Naive thymus-derived CD4-positive, alpha-beta T cell (primary cell): ENCODE data around the gene TMC5. TPM values are rescaled to one million over a fixed set of nuclear protein-coding genes. Genes with fewer than 3 reads are reported as not detected.

Experiments used
- ATAC-seq: fragments of 150-1000 bp; cut with Tn5 transposase; 2 replicates; pipeline ENCODE4 v1.10.0; 2021; ENCODE audit warnings: mild to moderate bottlenecking, moderate library complexity
- CTCF ChIA-PET: fragments of 350-600 bp; sonication (Branson Sonifier 250); formaldehyde crosslinking; loops from one replicate; lab custom pipeline; 2021; ENCODE audit warnings: antibody characterized with exemption; lab: Charles Lee
- POLR2A ChIA-PET: fragments of 350-600 bp; sonication (Branson Sonifier 250); formaldehyde crosslinking; loops from one replicate; lab custom pipeline; 2021; ENCODE audit warnings: antibody characterized with exemption, inconsistent platforms; lab: Charles Lee
- DNase-seq, 9 donors: peaks; one replicate each; pipeline versions ENCODE4 v3.0.0 to v3.0.0-alpha.2; 2020 to 2022; ENCODE audit warnings: mixed read lengths in 1 of 9
- H3K27ac ChIP-seq: one replicate; pipeline ENCODE4 v1.7.0; 2013; ENCODE audit warnings: mild to moderate bottlenecking, low read depth, low read length, moderate library complexity
- H3K27me3 ChIP-seq, 2 donors: one replicate each; pipeline ENCODE4 v1.7.0; 2013; ENCODE audit warnings: low read length in 2 of 2, mild to moderate bottlenecking in 2 of 2, moderate library complexity in 2 of 2; ENCODE audit not compliant: control insufficient read depth in 2 of 2, insufficient read depth in 2 of 2
- H3K36me3 ChIP-seq, 3 experiments: 1 replicate in 2 of 3; 2 replicates in 1 of 3; pipeline ENCODE4 v1.7.0; 2013; ENCODE audit warnings: low read length in 3 of 3, mild to moderate bottlenecking in 3 of 3, moderate library complexity in 1 of 3; ENCODE audit not compliant: insufficient read depth in 3 of 3, control insufficient read depth in 2 of 3
- H3K4me1 ChIP-seq, 2 donors: one replicate each; pipeline ENCODE4 v1.7.0; 2013; ENCODE audit warnings: low read length in 2 of 2, mild to moderate bottlenecking in 2 of 2, moderate library complexity in 1 of 2; ENCODE audit not compliant: control insufficient read depth in 2 of 2, insufficient read depth in 2 of 2
- H3K4me3 ChIP-seq: 2 replicates; pipeline ENCODE4 v1.7.0; 2013; ENCODE audit warnings: mild to moderate bottlenecking, low read length
- H3K9me3 ChIP-seq, 3 experiments: 1 replicate in 2 of 3; 2 replicates in 1 of 3; pipeline ENCODE4 v1.7.0; 2013; ENCODE audit warnings: low read length in 3 of 3; ENCODE audit not compliant: control insufficient read depth in 2 of 3
- H3K27ac Mint-ChIP-seq, 9 donors: one replicate each; pipeline ENCODE4 v1.8.0; 2020 to 2022; ENCODE audit warnings: mixed read lengths in 9 of 9, mild to moderate bottlenecking in 8 of 9, moderate library complexity in 5 of 9, inconsistent platforms in 2 of 9
- H3K27me3 Mint-ChIP-seq, 5 donors: one replicate each; pipeline ENCODE4 v1.8.0; 2021 to 2022; ENCODE audit warnings: mixed read lengths in 5 of 5, mild to moderate bottlenecking in 1 of 5
- H3K36me3 Mint-ChIP-seq, 5 donors: one replicate each; pipeline ENCODE4 v1.8.0; 2020 to 2022; ENCODE audit warnings: mixed read lengths in 5 of 5, mild to moderate bottlenecking in 3 of 5, inconsistent platforms in 1 of 5
- H3K4me1 Mint-ChIP-seq, 7 donors: one replicate each; pipeline ENCODE4 v1.8.0; 2020 to 2022; ENCODE audit warnings: mixed read lengths in 7 of 7, mild to moderate bottlenecking in 3 of 7, inconsistent platforms in 1 of 7
- H3K4me3 Mint-ChIP-seq, 10 donors: one replicate each; pipeline ENCODE4 v1.8.0; 2020 to 2022; ENCODE audit warnings: mild to moderate bottlenecking in 10 of 10, mixed read lengths in 10 of 10, moderate library complexity in 6 of 10, inconsistent platforms in 2 of 10
- H3K9me3 Mint-ChIP-seq, 11 donors: one replicate each; pipeline ENCODE4 v1.8.0; 2020 to 2022; ENCODE audit warnings: mixed read lengths in 11 of 11, mild to moderate bottlenecking in 4 of 11, inconsistent platforms in 1 of 11, moderate library complexity in 1 of 11
- intact Hi-C, 2 donors: fragments of 100-400 bp; cut with micrococcal nuclease; formaldehyde crosslinking; loops; one replicate each; pipeline ENCODE4 v1.15.1; 2023
- polyA plus RNA-seq, 2 donors: library from polyadenylated mRNA; unstranded; fragments of 300-500 nt; fragmentation: Illumina TruSeq; gene quantifications; one replicate each; pipeline ENCODE4 v1.2.3, GENCODE V29; 2021
- total RNA-seq, 6 experiments: library from RNA in 5 of 6; stranded (reverse) in 5 of 6; gene quantifications; 1 replicate in 5 of 6; 2 replicates in 1 of 6; pipeline ENCODE4 v1.2.3 and lab custom pipeline; 2021 to 2026

TMC5 gene
- total and polyA plus RNA-seq, 7 experiments from 2014 or later = not detected

DNA sequence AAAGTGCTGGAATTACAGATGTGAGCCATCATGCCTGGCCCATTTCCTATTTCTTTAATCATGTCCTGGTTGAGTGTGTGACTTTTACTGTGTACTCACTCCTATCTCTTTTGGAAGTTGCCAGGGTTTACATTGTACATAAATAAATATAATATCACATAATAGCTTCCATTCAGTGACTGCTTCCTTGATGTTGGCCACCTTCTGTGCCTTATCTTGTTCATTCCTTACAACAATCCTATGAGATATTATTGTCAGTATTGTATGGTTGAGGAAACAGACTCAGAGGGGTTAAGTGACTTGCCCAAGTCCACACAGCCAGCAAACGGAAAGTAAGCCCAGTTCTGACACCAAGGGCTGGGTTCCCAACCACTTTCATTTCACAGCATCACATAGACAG, 16.9 kb downstream of the TMC5 start:
- Histone ChIP-seq H3K4me3 (no peak overlapping the region), H3K36me3 (no peaks in the 10 kb centered on the region), H3K9me3 (no peaks in the 10 kb centered on the region), H3K27ac (no peak overlapping the region), H3K4me1 (no peaks in the 10 kb centered on the region), H3K27me3 (no peaks in the 10 kb centered on the region)
- peaks cover 4 to 8% (median 5%) of the 10 kb centered on the region in 5 donors for H3K27me3 Mint-ChIP-seq
- DNase-seq = no peak
- H3K9me3 Mint-ChIP-seq = peaks cover 0 to 4% (median 0%) of the 10 kb centered on the region in 11 donors
- POLR2A ChIA-PET = no interaction called here
- H3K4me3 Mint-ChIP-seq = no peak overlapping the region
- CTCF ChIA-PET = no interaction called here
- intact Hi-C loops = no loop called here
- peaks cover 0 to 7% (median 0%) of the 10 kb centered on the region in 7 donors for H3K4me1 Mint-ChIP-seq
- no peaks in the 10 kb centered on the region for H3K36me3 Mint-ChIP-seq
- ATAC-seq = no peak
- no peak overlapping the region for H3K27ac Mint-ChIP-seq

DNA sequence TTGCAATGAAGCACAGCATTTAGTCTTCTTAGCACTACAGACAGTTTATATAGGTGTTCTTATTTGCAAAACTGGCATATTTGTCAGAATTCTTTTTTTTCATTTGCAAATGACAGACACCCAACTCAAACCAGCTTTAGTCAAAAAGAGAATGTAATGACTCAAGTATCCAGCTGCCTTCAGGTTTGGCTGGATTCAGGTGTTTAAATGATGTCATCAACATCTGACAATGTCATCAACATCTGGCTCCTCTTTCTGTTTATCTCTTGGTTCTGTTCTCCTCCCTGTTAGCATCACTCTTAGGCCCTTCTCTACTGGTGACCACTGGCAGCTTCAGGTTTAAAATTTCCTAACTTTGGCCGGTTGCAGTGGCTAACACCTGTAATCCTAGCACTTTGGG, 18.9 kb downstream of the TMC5 start:
- H3K36me3 Mint-ChIP-seq = no peaks in the 10 kb centered on the region
- ATAC-seq (no peak), DNase-seq (no peak)
- intact Hi-C loops = no loop called here
- Histone ChIP-seq H3K9me3 (no peaks in the 10 kb centered on the region), H3K27me3 (no peaks in the 10 kb centered on the region), H3K27ac (no peak overlapping the region), H3K4me3 (no peak overlapping the region), H3K4me1 (no peaks in the 10 kb centered on the region), H3K36me3 (no peaks in the 10 kb centered on the region)
- peaks cover 4 to 8% (median 5%) of the 10 kb centered on the region in 5 donors for H3K27me3 Mint-ChIP-seq
- peaks cover 0 to 4% (median 0%) of the 10 kb centered on the region in 11 donors for H3K9me3 Mint-ChIP-seq
- H3K27ac Mint-ChIP-seq = no peak overlapping the region
- no peak overlapping the region for H3K4me3 Mint-ChIP-seq
- ChIA-PET POLR2A (no interaction called here), CTCF (no interaction called here)
- peaks cover 0 to 7% (median 0%) of the 10 kb centered on the region in 7 donors for H3K4me1 Mint-ChIP-seq

DNA sequence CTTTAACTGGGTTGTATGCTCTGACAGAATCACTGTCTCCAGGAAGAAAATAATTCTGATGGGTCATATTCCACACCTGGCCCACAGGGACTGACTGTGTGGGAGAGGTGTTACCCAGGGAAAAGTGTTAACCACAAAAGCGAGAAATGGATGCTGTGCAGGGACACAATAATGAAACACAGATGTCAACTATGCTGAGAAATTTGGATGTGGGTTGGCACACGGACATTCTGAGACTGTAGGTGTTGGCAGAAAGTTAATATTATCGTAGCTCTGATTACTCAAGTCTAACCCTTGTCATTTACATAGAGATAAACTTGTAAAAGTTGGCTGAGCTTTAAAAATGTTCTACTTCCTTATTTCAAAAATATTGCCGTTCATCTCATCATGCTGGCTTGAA, 19.6 kb downstream of the TMC5 start:
- H3K4me1 Mint-ChIP-seq = peaks cover 0 to 4% (median 0%) of the 10 kb centered on the region in 7 donors
- no peak for ATAC-seq
- intact Hi-C loops = no loop called here

DNA sequence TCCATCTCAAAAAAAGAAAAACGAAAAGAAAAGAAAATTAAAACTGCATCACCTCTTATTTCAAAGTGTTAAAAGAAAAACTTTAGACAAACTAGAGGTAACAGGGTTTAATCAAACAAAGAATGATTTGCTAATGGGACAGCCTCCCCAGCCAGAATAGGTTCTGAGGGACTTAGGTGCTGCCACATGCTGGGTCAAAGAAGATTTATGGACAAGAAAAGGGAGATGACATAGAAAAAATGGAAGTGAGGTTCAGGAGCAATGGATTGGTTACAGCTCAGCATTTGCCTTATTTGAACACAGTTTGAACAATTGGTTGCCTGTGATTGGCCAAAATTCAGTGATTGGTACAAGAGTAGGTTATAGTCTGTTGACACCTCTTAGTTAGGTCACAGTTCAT, 21.1 kb downstream of the TMC5 start:
- Histone ChIP-seq H3K4me3 (no peak overlapping the region), H3K27ac (no peak overlapping the region), H3K9me3 (no peaks in the 10 kb centered on the region), H3K36me3 (no peaks in the 10 kb centered on the region), H3K4me1 (no peaks in the 10 kb centered on the region), H3K27me3 (no peaks in the 10 kb centered on the region)
- Mint-ChIP-seq H3K9me3 (peaks cover 0 to 8% (median 0%) of the 10 kb centered on the region in 11 donors), H3K36me3 (no peaks in the 10 kb centered on the region), H3K27ac (no peak overlapping the region), H3K4me3 (no peak overlapping the region), H3K4me1 (no peaks in the 10 kb centered on the region), H3K27me3 (peaks cover 5 to 21% (median 9%) of the 10 kb centered on the region in 5 donors)
- DNase-seq (no peak), ATAC-seq (no peak)
- ChIA-PET POLR2A (no interaction called here), CTCF (no interaction called here)
- intact Hi-C loops = no loop called here

More for the DNA sequence above, 19.6 kb downstream of the TMC5 start:
- no peaks in the 10 kb centered on the region for H3K4me1 ChIP-seq
- H3K27me3 ChIP-seq = no peaks in the 10 kb centered on the region
- no peak for DNase-seq
- no peaks in the 10 kb centered on the region for H3K36me3 Mint-ChIP-seq
- H3K4me3 Mint-ChIP-seq = no peak overlapping the region
- H3K9me3 ChIP-seq = no peaks in the 10 kb centered on the region
- peaks cover 4 to 8% (median 5%) of the 10 kb centered on the region in 5 donors for H3K27me3 Mint-ChIP-seq
- no peak overlapping the region for H3K27ac ChIP-seq
- H3K27ac Mint-ChIP-seq = no peak overlapping the region
- H3K4me3 ChIP-seq = no peak overlapping the region
- H3K9me3 Mint-ChIP-seq = peaks cover 0 to 5% (median 0%) of the 10 kb centered on the region in 11 donors
- H3K36me3 ChIP-seq = no peaks in the 10 kb centered on the region
- POLR2A ChIA-PET = no interaction called here
- CTCF ChIA-PET = no interaction called here

DNA sequence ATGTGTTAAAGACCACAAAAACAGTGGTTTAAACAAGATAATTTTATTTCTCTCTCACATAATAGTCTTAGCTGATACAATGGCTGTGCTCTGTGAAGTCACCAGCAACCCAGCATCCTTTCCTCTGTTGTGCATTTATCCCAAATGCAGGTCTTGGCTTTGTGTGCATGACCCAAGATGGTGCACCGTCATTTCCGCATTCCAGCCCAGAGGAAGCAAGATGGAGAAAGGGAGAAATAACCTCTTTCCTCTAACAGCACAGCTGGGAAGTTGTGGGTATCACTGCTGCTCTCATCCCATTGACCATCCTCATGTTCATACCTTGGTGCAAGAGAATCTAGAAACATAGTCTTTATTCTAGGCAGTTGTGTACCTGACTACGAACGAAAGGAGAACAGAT, 21.8 kb downstream of the TMC5 start:
- no peaks in the 10 kb centered on the region for H3K36me3 Mint-ChIP-seq
- Histone ChIP-seq H3K36me3 (no peaks in the 10 kb centered on the region), H3K9me3 (no peaks in the 10 kb centered on the region), H3K4me3 (no peak overlapping the region), H3K4me1 (no peaks in the 10 kb centered on the region), H3K27me3 (no peaks in the 10 kb centered on the region), H3K27ac (no peak overlapping the region)
- no peaks in the 10 kb centered on the region for H3K4me1 Mint-ChIP-seq
- intact Hi-C loops = no loop called here
- H3K27ac Mint-ChIP-seq = no peak overlapping the region
- no peak for ATAC-seq
- peaks cover 0 to 8% (median 0%) of the 10 kb centered on the region in 11 donors for H3K9me3 Mint-ChIP-seq
- peaks cover 5 to 23% (median 11%) of the 10 kb centered on the region in 5 donors for H3K27me3 Mint-ChIP-seq
- ChIA-PET POLR2A (no interaction called here), CTCF (no interaction called here)
- no peak overlapping the region for H3K4me3 Mint-ChIP-seq
- DNase-seq = no peak

DNA sequence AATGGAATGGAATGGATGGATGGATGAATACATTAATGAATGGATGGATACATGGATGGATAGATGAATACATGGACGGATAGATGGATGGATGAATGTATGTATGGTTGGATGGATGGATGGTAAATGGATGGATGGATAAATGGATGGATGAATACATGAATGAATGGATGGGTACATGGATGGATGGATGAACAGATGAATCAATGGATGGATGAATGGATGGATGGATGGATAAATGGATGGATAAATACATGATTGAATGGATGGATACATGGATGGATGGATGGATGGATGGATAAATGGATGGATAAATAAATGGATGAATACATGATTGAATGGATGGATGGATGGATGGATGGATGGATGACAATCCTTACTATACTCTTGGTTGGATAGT, 26.0 kb downstream of the TMC5 start:
- Histone ChIP-seq H3K27ac (no peak overlapping the region), H3K36me3 (no peaks in the 10 kb centered on the region), H3K4me1 (no peaks in the 10 kb centered on the region), H3K27me3 (no peaks in the 10 kb centered on the region), H3K4me3 (no peak overlapping the region), H3K9me3 (no peaks in the 10 kb centered on the region)
- no peak for DNase-seq
- intact Hi-C loops = no loop called here
- no peak overlapping the region for H3K4me3 Mint-ChIP-seq
- peaks cover 0 to 9% (median 4%) of the 10 kb centered on the region in 11 donors for H3K9me3 Mint-ChIP-seq
- ChIA-PET POLR2A (no interaction called here), CTCF (no interaction called here)
- H3K4me1 Mint-ChIP-seq = no peaks in the 10 kb centered on the region
- H3K36me3 Mint-ChIP-seq = no peaks in the 10 kb centered on the region
- no peak for ATAC-seq
- H3K27ac Mint-ChIP-seq = no peak overlapping the region
- H3K27me3 Mint-ChIP-seq = peaks cover 0 to 23% (median 12%) of the 10 kb centered on the region in 5 donors

DNA sequence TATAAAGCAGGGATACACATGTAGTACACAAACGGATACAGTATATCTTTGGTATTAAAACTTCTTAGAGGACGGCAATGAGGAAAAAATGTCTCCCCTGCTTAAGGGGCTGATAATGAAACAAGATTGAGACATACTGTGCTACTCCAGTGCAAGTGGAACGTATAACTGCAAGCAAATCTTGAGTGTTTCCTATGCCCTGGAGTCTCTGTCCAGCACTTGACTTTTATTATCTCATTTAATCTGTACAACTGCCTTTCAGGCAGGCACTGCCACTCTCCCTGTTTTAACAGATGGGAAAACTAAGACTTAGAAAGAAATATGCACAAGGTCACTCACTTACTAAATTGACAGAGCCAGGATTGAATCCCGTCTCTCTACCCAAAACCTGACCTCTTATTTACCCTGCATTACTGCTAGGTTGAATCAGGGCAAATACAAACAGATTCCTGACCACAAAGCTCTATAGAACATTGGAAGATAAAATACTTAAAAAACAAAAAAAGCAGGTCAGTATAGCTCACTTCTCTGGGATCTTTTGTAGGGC, 28.7 kb downstream of the TMC5 start:
- Mint-ChIP-seq H3K4me3 (no peak overlapping the region), H3K9me3 (peaks cover 0 to 9% (median 4%) of the 10 kb centered on the region in 11 donors), H3K4me1 (no peaks in the 10 kb centered on the region), H3K36me3 (no peaks in the 10 kb centered on the region), H3K27ac (no peak overlapping the region), H3K27me3 (peaks cover 0 to 35% (median 28%) of the 10 kb centered on the region in 5 donors)
- ChIA-PET CTCF (no interaction called here), POLR2A (no interaction called here)
- Histone ChIP-seq H3K27ac (no peak overlapping the region), H3K4me1 (no peaks in the 10 kb centered on the region), H3K4me3 (no peak overlapping the region), H3K27me3 (no peaks in the 10 kb centered on the region), H3K9me3 (no peaks in the 10 kb centered on the region), H3K36me3 (no peaks in the 10 kb centered on the region)
- ATAC-seq = no peak
- no peak for DNase-seq
- intact Hi-C loops = no loop called here
